ENCODE results near the gene PLXND1.

DNA sequence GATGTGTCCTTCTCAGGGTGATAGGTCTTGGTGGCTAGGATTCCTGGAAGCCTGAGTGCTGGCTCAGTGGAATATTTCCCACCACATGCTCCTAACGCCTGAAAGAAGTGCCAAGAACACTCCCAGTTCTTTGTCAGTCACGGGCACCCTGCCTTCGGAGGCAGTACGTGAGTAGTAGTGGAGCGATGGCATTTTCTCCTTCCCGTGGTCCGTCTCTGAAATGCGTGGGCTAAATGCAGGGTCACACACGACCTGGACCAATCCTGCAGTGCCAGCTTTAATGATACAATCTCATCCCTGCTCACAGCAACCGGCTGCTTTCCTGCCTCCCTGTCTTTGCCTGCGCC, 49.0 kb downstream of the PLXND1 start:
- TF ChIP-seq, protein P1, sequence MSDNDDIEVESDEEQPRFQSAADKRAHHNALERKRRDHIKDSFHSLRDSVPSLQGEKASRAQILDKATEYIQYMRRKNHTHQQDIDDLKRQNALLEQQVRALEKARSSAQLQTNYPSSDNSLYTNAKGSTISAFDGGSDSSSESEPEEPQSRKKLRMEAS (IDR thresholded peaks at IDR 0.05; ENCODE audit: low read depth, low read length): no peak
- TF ChIP-seq POLR2A (IDR thresholded peaks at IDR 0.05; ENCODE audit: extremely low read depth, insufficient read length): no peak

Data from NB4 (cell line).